H1 (cell line): ENCODE results near the gene ACTR3C. TPM values are rescaled to one million over a fixed set of nuclear protein-coding genes. Genes with fewer than 3 reads are reported as not detected.

Source experiments
- CTCF ChIA-PET: fragments of 300-600 bp; sonication (Branson Sonifier 250); formaldehyde crosslinking; loops from one replicate; lab custom pipeline; 2021; ENCODE audit not compliant: partially characterized antibody; lab: Charles Lee
- POLR2A ChIA-PET: fragments of 300-600 bp; sonication (Branson Sonifier 250); formaldehyde crosslinking; loops from one replicate; lab custom pipeline; 2021; ENCODE audit warnings: inconsistent platforms; ENCODE audit not compliant: partially characterized antibody; lab: Charles Lee
- DNase-seq, 2 experiments: peaks; one replicate each; pipeline versions ENCODE4 v3.0.0 to v3.0.0-alpha.2; 2010 to 2022; ENCODE audit warnings: low spot score in 2 of 2, low read depth in 1 of 2, mixed read lengths in 1 of 2
- FAIRE-seq: peaks from 2 replicates; lab custom pipeline; 2011; peaks lifted over from hg19 to GRCh38; lab: Jason Lieb, UNC
- H2AFZ ChIP-seq: 2 replicates; pipeline ENCODE4 v1.8.1; 2012; ENCODE audit warnings: low read length, inconsistent platforms
- H2AK5ac ChIP-seq: 2 replicates; pipeline ENCODE4 v1.6.1; 2013; ENCODE audit warnings: low read depth, low read length
- H2BK120ac ChIP-seq: replicated peaks from 2 replicates; pipeline ENCODE3; 2013; ENCODE audit warnings: low read depth, low read length, inconsistent platforms
- H2BK12ac ChIP-seq: 2 replicates; pipeline ENCODE4 v1.6.1; 2013; ENCODE audit warnings: low read depth, low read length
- H2BK15ac ChIP-seq: 2 replicates; pipeline ENCODE4 v1.6.1; 2013; ENCODE audit warnings: low read length
- H2BK20ac ChIP-seq: 2 replicates; pipeline ENCODE4 v1.6.1; 2013; ENCODE audit warnings: low read length
- H2BK5ac ChIP-seq: 2 replicates; pipeline ENCODE4 v1.6.1; 2013; ENCODE audit warnings: low read depth, low read length
- H3K14ac ChIP-seq: 2 replicates; pipeline ENCODE4 v1.6.1; 2013; ENCODE audit warnings: inconsistent platforms; ENCODE audit not compliant: insufficient read length
- H3K18ac ChIP-seq: 2 replicates; pipeline ENCODE4 v1.6.1; 2013; ENCODE audit warnings: low read length; ENCODE audit errors: extremely low read depth
- H3K23ac ChIP-seq: 2 replicates; pipeline ENCODE4 v1.6.1; 2013; ENCODE audit warnings: inconsistent platforms; ENCODE audit not compliant: insufficient read length
- H3K23me2 ChIP-seq: 2 replicates; pipeline ENCODE4 v1.6.1; 2013; ENCODE audit warnings: low read depth, low read length
- H3K27ac ChIP-seq: 2 replicates; pipeline ENCODE4 v1.6.1; 2011; ENCODE audit warnings: low read depth, low read length, inconsistent platforms
- H3K27me3 ChIP-seq, 4 experiments: replicated peaks in 1 of 4; 1 replicate in 1 of 4; 2 replicates in 3 of 4; pipeline versions ENCODE4 v1.6.1 to v1.8.1; 2011 to 2013; ENCODE audit warnings: low read length in 3 of 4, mild to moderate bottlenecking in 3 of 4, inconsistent platforms in 2 of 4, mixed read lengths in 2 of 4, moderate library complexity in 1 of 4; ENCODE audit not compliant: control insufficient read depth in 3 of 4, insufficient read depth in 3 of 4; ENCODE audit errors: extremely low read depth in 1 of 4
- H3K36me3 ChIP-seq, 4 experiments: 2 replicates each; pipeline versions ENCODE4 v1.6.1 to v1.8.1; 2011 to 2013; ENCODE audit warnings: mild to moderate bottlenecking in 4 of 4, low read length in 3 of 4, moderate library complexity in 2 of 4, control low read depth in 1 of 4, inconsistent platforms in 1 of 4; ENCODE audit not compliant: insufficient read depth in 4 of 4, control insufficient read depth in 2 of 4
- H3K4ac ChIP-seq: replicated peaks from 2 replicates; pipeline ENCODE3; 2013; ENCODE audit warnings: low read length, low read depth, mixed read lengths, inconsistent platforms; ENCODE audit not compliant: insufficient read length
- H3K4me1 ChIP-seq, 4 experiments: replicated peaks in 1 of 4; 1 replicate in 1 of 4; 2 replicates in 3 of 4; pipeline versions ENCODE4 v1.6.1 to v1.8.1; 2011 to 2013; ENCODE audit warnings: low read length in 3 of 4, inconsistent platforms in 2 of 4, mixed read lengths in 1 of 4; ENCODE audit not compliant: insufficient read depth in 4 of 4, control insufficient read depth in 3 of 4
- H3K4me2 ChIP-seq, 2 experiments: 2 replicates each; pipeline versions ENCODE4 v1.6.1 to v1.8.1; 2011 to 2013; ENCODE audit warnings: low read depth in 2 of 2, low read length in 2 of 2, control low read depth in 1 of 2, inconsistent platforms in 1 of 2, mild to moderate bottlenecking in 1 of 2; ENCODE audit not compliant: insufficient read depth in 1 of 2
- H3K4me3 ChIP-seq, 4 experiments: fragments of 200-600, 300-600 bp in 1 of 4; sonication (generic), shearing (Covaris generic), sonication (Bioruptor Twin) in 1 of 4; 2 replicates each; pipeline versions ENCODE4 v1.5.1 to v1.8.1; 2011 to 2016; ENCODE audit warnings: low read length in 4 of 4, low read depth in 3 of 4, control low read depth in 2 of 4, inconsistent platforms in 2 of 4, mild to moderate bottlenecking in 2 of 4, mixed read lengths in 1 of 4, moderate library complexity in 1 of 4; ENCODE audit not compliant: insufficient read depth in 2 of 4; ENCODE audit errors: extremely low read depth in 1 of 4
- H3K56ac ChIP-seq: replicated peaks from 2 replicates; pipeline ENCODE3; 2013; ENCODE audit warnings: low read depth, mild to moderate bottlenecking, mixed read lengths, low read length, inconsistent platforms; ENCODE audit not compliant: insufficient read length
- H3K79me1 ChIP-seq: 2 replicates; pipeline ENCODE4 v1.6.1; 2013; ENCODE audit warnings: low read depth, low read length, control low read depth
- H3K79me2 ChIP-seq, 2 experiments: 2 replicates each; pipeline versions ENCODE4 v1.6.1 to v1.8.1; 2012 to 2013; ENCODE audit warnings: low read length in 2 of 2, mild to moderate bottlenecking in 2 of 2, inconsistent platforms in 1 of 2; ENCODE audit not compliant: insufficient read depth in 2 of 2, control insufficient read depth in 1 of 2
- H3K9ac ChIP-seq, 4 experiments: replicated peaks in 1 of 4; 1 replicate in 1 of 4; 2 replicates in 3 of 4; pipeline versions ENCODE4 v1.6.1 to v1.8.1; 2011 to 2013; ENCODE audit warnings: low read depth in 3 of 4, low read length in 3 of 4, control low read depth in 2 of 4, mild to moderate bottlenecking in 2 of 4, moderate library complexity in 2 of 4, inconsistent platforms in 1 of 4; ENCODE audit errors: extremely low read depth in 1 of 4
- H3K9me3 ChIP-seq, 2 experiments: 2 replicates each; pipeline versions ENCODE4 v1.6.1 to v1.8.1; 2012 to 2013; ENCODE audit warnings: mild to moderate bottlenecking in 2 of 2, moderate library complexity in 2 of 2, control low read depth in 1 of 2, inconsistent platforms in 1 of 2, low read depth in 1 of 2, low read length in 1 of 2, mixed read lengths in 1 of 2; ENCODE audit not compliant: insufficient read depth in 2 of 2
- H4K20me1 ChIP-seq, 2 experiments: replicated peaks in 1 of 2; 2 replicates each; pipeline versions ENCODE3 to v1.8.1; 2011 to 2013; ENCODE audit warnings: inconsistent platforms in 2 of 2, low read length in 2 of 2, mild to moderate bottlenecking in 1 of 2; ENCODE audit not compliant: insufficient read depth in 2 of 2, control insufficient read depth in 1 of 2
- H4K5ac ChIP-seq: 2 replicates; pipeline ENCODE4 v1.6.1; 2013; ENCODE audit warnings: low read length, low read depth, mixed read lengths, inconsistent platforms; ENCODE audit not compliant: insufficient read length
- H4K8ac ChIP-seq: 2 replicates; pipeline ENCODE4 v1.8.0; 2013; ENCODE audit warnings: mild to moderate bottlenecking, moderate library complexity, low read length, inconsistent platforms; ENCODE audit not compliant: insufficient read depth; ENCODE audit errors: extremely low read depth
- H4K91ac ChIP-seq: replicated peaks from 2 replicates; pipeline ENCODE3; 2013; ENCODE audit warnings: low read length, mixed read lengths, inconsistent platforms; ENCODE audit not compliant: insufficient read length
- CTCF ChIP-seq, 3 experiments: IDR thresholded peaks; 1 replicate in 2 of 3; 2 replicates in 1 of 3; pipeline versions ENCODE4 v1.5.1 to v1.6.1; 2011; ENCODE audit warnings: low read length in 3 of 3, mild to moderate bottlenecking in 3 of 3, inconsistent platforms in 2 of 3, low read depth in 1 of 3, moderate library complexity in 1 of 3; ENCODE audit not compliant: insufficient read depth in 1 of 3; ENCODE audit errors: control extremely low read depth in 1 of 3
- MAFK ChIP-seq: IDR thresholded peaks from 2 replicates; pipeline ENCODE4 v1.6.1; 2012; ENCODE audit warnings: low read depth, mild to moderate bottlenecking, improper control_type of control experiment, low read length
- SIN3A ChIP-seq, 2 experiments: IDR thresholded peaks in 1 of 2; conservative IDR thresholded peaks in 1 of 2; 2 replicates each; pipeline ENCODE4 v1.6.1; 2011 to 2012; ENCODE audit warnings: low read length in 2 of 2, improper control_type of control experiment in 1 of 2, low read depth in 1 of 2, mild to moderate bottlenecking in 1 of 2
- WGBS, 2 experiments: shearing (Covaris generic) in 1 of 2; methylation state at CpG; one replicate each; pipeline versions ENCODE4 v1.1.6 to v1.1.7; 2013 to 2015; ENCODE audit warnings: low lambda C conversion rate in 2 of 2, mixed read lengths in 2 of 2, inconsistent platforms in 1 of 2, low coverage in 1 of 2, missing lambda C conversion rate in 1 of 2; ENCODE audit not compliant: insufficient replicate concordance in 2 of 2, insufficient coverage in 1 of 2, insufficient read length in 1 of 2; ENCODE audit errors: extremely low coverage in 1 of 2, missing lambda C conversion rate in 1 of 2; 5-methylcytosine and 5-hydroxymethylcytosine counted together
- polyA plus RNA-seq, 7 experiments: library from polyadenylated mRNA; depleted of rRNA in 3 of 7; stranded (reverse) in 5 of 7; unstranded in 2 of 7; fragments of >200 nt in 5 of 7; fragments of 200-250 nt in 2 of 7; gene quantifications; 1 replicate in 5 of 7; 2 replicates in 1 of 7; 4 replicates in 1 of 7; pipeline versions ENCODE4 v1.2.1 to v1.2.3, GENCODE V29; 2011 to 2013; ENCODE audit warnings: missing spikeins in 2 of 7, mixed read lengths in 2 of 7
- total RNA-seq: library from RNA; stranded (reverse); fragmentation: NEBNext Ultra II Directional; extraction: Animal tissue kit (Norgen Biotek cat#: 25700); gene quantifications from 2 replicates; pipeline ENCODE4 v1.2.1, GENCODE V29; 2021

The ACTR3C gene
- total and polyA plus RNA-seq, 2 of the 8 experiments (the other 6 are each of a cell fraction or from before 2014, with no cell fraction given) = 1.5 TPM; not detected in 1

- Histone ChIP-seq H3K4ac (no peak overlapping the region), H3K79me2 (no peaks in the 10 kb centered on the region), H3K9me3 (no peaks in the 10 kb centered on the region), H4K20me1 (peaks cover 0 to 5% of the 10 kb centered on the region in 2 experiments), H3K4me2 (no peak overlapping the region), H3K79me1 (no peaks in the 10 kb centered on the region; the same call in 1 of the 2 replicates), H4K8ac (no peak overlapping the region), H4K91ac (no peak overlapping the region), H3K27ac (no peak overlapping the region), H2BK15ac (no peak overlapping the region), H3K18ac (no peak overlapping the region), H3K23me2 (peaks cover 13% of the 10 kb centered on the region; the same call in 1 of the 2 replicates), H3K27me3 (no peaks in the 10 kb centered on the region; a peak in 1 of 7 replicates), H4K5ac (no peak overlapping the region), H3K23ac (no peak overlapping the region), H2BK120ac (no peak overlapping the region), H3K56ac (no peak overlapping the region), H3K4me3 (no peak overlapping the region), H3K4me1 (peaks cover 0 to 6% (median 3%) of the 10 kb centered on the region in 4 experiments; a peak in 4 of 7 replicates), H2AK5ac (no peak overlapping the region), H3K14ac (no peak overlapping the region), H2BK20ac (no peak overlapping the region), H2AFZ (peak overlapping the region; percentile 8; the same call in 1 of the 2 replicates), H2BK5ac (no peak overlapping the region)
- DNase-seq = no peak
- 90% methylated on average over 1 of the region's 1 CpG; no CpG with 5 or more reads in 1 of the 2 experiments for WGBS, 2 experiments
- CTCF ChIA-PET = interaction anchor here (0.9 to 4.8 kb wide), 19 partner anchors 10 to 516 kb away, joined by 3 to 41 read pairs (median 4); partner anchors contain the start of gene REPIN1
- FAIRE-seq = no peak
- no peak for TF ChIP-seq SIN3A (conservative IDR thresholded peaks at IDR 0.05 in 1 of 2, IDR thresholded peaks at IDR 0.05 in 1 of 2; ENCODE audit: low read depth in 1 of 2, low read length in 2 of 2)
- TF ChIP-seq MAFK = no peak
- no peak for TF ChIP-seq CTCF (IDR thresholded peaks at IDR 0.05; ENCODE audit: control extremely low read depth in 1 of 3, insufficient read depth in 1 of 3, low read depth in 1 of 3, low read length in 3 of 3)
- TF ChIP-seq, all 59 proteins: peak for 0
- no peak overlapping the region for H2BK12ac ChIP-seq
- no peak overlapping the region for H3K9ac ChIP-seq
- H3K36me3 ChIP-seq = no peaks in the 10 kb centered on the region
- POLR2A ChIA-PET = interaction anchor here (1.1 to 2.1 kb wide), 4 partner anchors 10 to 47 kb away, joined by 3 to 12 read pairs (median 4); partner anchors contain the start of gene REPIN1
Observed at GRCh38 chr7:150355666-150356059, 32.3 kb upstream of the ACTR3C start.
